CD4-positive, alpha-beta T cell treated with Interleukin-17A for 4 hours (primary cell): ENCODE results near the gene ATP10D.
"Not testable (repeated sequence)": the region's sequence is repeated elsewhere in the genome, so short reads cannot be mapped to it uniquely, and the experiment has no call there.

Experiments used
- DNase-seq: peaks from one replicate; pipeline ENCODE4 v3.0.0-alpha.2; 2020; ENCODE audit warnings: mixed read lengths

ATP10D gene

DNA sequence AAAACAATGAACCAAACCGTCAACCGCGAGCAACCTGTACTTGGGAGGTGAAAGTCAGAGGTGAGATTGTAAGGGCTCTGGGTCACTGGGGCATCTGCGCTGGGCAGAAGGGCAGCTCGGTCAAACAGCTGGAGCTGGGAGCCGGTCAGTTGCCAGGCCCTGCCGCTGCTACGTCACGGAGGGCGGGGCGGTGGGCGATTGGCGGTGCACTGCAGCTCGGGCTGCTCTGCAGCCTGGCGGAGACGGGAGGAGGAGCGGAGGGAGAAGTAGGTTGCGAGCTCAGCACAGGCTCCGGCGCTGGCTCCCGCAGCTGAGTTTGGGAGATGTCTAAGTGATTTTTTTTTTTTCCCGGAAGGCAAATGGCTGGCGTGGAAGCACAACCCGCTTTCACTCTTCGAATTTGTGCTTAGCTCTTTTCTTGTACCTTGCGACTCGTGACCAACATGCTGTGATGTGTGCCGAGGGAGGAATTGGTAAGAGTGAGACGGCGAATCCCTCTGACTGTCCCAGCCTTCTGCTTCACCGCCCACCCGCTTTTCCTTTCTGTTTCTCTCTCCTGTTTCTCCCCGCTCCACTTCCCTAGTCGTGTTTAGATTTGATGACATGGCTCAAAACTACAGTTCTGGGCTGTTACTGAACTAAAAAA is at the start of gene ATP10D:
Gene ATP10D, plus strand, starts transcription at position 229 of the 646 bp plus-strand sequence. CDS start 27,266 bp downstream, outside the sequence.
- DNase-seq, result peak; percentile 82

DNA sequence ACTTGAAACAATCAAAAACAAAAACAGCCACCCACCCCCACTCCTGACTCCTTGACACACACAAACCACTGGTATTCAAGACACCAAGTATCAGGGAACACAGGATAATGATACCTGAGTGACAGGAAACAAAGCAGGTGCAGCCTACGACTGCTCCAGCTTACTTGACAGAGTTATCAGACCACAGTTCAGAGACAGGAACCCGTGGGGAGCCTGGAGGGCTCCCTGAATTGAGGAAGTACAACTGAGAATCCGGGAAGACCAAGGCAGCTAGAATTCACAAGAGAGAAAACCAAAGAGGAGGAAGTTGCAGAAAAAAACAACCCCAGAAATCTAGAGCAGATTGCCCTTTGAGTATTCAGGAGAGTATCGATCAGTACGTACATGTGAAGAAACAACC is 42.1 kb upstream of the ATP10D start:
- no peak for DNase-seq

DNA sequence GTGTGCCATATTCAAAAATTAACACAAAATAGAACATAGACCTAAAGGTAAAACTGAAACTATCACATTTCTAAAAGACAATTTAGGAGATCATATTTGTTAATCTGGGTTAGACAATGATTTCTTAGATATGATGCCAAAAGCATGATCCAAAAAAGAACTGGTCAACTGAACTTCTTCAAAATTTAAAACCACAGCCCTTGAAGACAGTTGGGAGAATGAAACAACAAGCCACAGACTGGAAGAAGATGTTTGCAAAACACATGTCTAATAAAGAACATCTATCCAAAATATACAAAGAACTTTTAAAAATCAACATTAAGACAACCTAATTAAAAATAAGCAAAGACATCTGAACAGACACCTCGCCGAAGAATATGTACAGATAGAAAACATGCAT is 41.0 kb upstream of the ATP10D start:
- no peak for DNase-seq

DNA sequence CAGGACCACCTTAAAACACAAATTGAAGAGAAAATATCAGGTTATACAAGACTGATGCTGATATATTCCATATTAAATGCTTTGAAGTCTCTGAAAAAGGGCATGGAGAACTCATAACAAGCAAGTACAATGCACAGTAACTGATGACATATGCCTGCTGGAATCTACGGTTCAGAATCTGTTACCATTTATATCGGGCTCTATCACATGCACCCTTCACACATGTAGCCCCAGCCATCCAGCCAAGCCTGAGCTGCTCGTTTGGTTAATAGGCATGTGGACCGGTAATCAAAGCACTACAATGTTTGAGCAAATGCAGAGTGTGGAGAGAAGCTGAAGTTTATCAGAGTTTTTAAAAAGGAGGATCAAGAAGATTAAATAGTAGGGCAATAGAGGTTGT is 33.4 kb upstream of the ATP10D start:
- no peak for DNase-seq

DNA sequence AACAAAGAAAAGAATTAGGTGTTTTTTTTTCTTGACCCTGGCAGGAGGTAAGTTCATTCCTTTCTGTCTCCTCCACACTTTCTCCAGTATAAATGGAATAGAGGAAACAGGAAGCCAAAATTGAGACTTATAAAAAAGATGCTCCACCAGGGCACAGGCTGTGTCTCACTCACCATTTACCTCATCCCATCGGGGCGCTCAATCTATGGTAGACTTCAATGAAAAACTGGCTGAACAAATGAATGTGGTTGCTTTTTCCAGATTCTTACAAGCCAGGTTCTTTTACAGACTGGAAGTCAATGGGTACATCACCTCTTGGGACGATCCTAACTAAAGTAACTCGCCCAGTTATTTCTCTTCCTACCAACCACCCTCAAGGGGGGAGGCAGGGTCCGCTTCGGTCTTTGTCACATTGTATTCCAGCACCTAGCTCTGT is 22.3 kb upstream of the ATP10D start:
- DNase-seq, result no peak

DNA sequence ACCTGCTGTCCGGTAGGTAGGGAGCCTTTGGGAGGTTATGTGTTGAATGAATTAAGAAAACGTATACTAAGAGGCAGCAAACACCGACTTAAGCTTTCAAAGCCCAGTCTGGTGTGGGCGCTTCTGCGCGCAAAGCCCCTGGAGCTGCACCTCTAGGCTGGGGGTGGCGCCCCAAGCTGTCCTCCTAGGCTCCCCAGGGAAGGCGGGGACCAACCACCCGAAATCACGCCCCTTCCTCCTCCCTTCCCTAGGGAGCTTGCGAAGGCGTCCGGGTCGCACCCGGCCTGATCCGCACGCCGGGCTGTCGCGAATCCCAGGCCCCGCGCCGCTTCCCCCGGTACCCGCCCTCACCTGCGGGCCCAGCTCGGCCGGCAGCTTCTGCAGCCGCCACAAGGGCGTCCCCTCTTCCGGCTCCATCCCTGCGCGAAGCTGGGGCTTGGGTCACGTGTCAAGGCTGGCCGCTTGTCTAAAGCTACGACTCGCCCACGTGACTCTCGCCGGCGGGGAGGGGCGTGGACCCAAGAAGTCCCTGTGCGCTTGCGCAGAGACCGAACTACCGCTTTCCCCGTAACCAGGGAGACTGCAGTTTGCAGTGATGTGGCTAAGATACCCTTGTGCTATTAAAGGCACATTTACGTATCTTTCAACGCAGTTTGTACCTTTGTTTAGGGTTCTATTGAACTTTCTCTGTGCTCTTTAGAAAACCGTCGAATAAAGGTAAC is 21.7 kb upstream of the ATP10D start, which contains the start of gene COMMD8:
Gene COMMD8, minus strand, starts transcription at position 468 of the 722 bp plus-strand sequence. Its CDS starts 51 bp downstream, at position 417.
- peak; percentile 97 for DNase-seq

DNA sequence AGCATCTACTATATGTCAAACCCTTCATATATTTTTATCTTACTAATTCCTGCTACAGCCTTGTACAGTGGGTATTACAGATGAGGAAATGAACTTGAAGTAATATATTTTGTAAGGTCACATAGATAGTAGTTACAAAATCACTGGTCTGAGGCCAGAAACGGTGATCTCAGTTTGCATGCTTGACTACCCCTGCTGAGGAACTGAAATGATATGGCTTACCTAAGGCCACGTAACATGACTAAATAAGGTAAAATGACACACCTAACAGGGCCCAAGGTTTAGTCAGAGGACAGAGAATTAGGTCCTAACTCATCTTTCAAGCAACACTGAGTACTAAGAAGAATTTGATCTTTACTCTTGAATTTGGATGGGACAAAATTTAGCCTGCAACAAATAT is 20.1 kb upstream of the ATP10D start:
- DNase-seq, result no peak

DNA sequence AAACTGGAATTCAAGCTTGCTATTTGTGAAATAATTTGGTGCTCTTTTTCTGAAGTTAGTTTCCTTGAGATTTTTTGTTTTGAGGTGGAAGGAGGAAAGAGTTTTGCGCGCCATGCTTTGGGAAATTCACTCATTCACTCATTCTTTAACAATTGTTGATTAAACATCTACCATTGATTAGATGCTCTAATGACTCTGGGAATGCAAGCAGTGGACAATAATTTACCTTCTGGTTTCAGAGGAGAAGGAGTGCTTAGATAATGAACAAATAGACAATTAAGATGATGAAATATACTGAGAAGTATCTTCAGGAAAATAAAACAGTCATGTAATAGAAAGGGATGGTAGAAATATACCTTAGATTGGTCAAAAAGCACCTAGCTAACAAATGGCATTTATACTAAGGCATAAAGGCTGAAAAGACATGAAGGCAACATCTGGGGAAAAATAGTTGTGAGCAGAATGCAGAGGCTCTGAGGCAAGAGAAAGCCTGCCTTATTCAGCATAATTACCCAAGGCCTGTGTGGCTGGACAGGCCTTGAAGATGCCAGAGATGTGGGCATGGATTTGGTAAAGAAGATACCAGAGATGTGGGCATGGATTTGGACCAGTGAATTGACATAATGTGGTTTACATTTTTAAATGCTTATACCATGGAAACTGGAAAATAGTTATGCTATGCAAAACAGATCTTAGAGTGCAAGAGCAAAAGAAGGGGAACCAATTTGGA is 18.9 kb upstream of the ATP10D start:
- DNase-seq, result no peak

DNA sequence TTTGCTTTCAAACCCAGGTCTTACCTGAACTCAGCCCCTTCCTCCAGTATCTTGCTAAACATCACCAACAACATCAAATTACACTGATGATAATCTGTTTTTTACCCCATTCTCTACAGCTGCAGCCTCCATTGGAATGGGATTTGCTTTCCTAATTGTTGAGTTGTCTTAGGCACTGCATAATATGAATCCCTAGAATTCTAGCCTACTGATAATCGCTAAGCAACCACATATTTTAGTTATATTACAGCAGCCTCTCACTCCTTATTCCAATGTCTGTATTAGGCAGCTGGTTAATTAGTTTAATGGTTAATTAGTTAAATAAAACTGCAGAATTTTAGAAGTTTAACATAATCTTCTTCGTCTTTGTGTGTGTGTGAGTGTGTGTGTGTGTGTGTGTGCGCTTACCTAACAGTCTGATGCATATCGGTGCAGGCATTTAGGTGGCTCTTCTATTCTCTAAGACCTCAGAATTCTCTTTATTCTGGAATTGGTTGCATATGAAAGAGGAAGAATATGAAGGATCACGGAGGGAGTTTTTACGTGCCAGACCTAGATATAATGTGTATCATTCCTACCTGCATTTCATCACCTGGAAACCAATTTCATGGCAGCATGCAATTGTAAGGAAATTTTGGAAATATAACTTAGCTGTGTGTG is 16.2 kb upstream of the ATP10D start:
- no peak for DNase-seq

DNA sequence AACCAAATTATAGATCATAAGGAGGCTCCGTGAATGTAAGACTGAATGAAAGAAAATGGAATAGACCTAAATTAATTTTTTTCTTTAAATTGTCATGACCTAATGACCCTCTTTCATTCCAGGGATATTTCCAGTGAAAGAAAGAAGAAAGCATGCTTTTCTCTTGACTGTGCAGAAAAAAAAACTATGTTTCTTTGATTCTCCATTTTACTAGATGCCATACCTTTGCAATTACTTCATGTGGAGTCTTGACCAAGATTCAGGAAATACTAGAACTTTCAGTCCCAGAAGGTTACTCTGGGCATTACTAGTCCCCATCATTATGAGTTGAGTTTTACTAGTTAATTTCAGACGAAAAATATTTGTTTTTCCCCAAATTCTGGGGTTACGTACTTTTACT is 15.1 kb upstream of the ATP10D start:
- no peak for DNase-seq

DNA sequence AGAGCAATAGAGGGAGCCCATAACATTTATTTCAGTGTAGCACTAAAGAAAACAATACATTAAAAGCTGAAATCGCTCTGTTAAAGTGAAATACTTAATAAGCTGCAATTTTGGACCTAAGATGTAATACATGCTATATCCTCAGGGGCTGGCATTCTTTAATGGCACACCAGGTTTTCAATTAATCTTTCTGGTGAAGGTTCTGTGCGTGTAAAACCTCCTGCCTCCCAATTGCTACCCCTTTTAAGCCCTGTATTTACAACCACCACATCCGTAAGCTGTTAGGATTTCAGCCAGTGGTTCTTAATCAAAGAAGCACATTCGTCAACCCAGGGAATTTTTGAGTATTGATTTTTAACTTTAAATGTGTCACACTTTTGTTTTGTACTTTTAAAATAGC is 14.0 kb upstream of the ATP10D start:
- no peak for DNase-seq

DNA sequence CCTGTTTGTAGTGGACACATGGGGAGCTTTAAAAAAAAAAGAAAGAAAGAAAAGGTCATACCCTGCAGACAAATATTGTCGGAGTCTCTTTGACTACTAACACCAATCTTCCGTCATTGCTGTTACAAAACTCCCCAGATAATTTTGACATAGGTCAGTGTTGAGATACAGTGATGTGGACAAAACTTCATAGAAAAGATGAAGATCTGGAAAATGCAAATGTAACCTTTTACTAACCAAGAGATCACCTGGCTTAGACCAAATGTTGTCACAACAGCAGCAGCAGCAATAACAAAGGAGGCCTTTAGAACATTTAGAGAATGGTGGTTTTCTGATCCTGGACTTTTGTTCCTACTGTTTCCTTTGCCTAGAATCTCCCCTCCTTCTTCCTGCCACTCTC is 13.5 kb upstream of the ATP10D start:
- DNase-seq, result no peak

DNA sequence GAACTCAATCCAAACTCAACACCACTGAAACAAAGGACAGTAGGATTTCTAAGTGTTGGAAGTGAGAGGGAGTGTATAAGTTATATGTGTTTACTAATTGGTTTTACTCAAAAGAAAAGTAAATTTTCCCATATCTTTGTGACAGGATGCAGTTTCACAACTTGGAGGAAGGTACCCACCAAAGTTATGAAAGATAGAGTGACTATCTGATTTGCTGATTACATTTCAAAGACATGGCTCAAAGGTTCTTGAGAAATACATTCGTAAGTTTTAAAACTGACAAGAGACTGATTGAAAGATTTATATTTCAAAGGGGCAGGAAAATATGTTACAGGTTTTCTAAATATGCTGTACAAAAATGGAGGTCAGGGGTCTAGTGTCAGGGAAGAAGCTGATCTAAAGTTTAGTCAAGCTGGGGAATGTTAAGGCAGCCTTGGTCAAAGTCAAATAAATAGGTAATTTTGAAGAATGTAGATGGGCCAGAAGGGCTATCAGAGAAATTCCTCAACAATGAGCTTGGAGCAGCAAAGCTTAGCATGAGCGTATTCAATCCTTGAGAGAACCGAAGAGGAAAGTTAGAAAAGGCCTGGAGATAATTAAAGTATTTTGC is 11.8 kb upstream of the ATP10D start:
- no peak for DNase-seq

DNA sequence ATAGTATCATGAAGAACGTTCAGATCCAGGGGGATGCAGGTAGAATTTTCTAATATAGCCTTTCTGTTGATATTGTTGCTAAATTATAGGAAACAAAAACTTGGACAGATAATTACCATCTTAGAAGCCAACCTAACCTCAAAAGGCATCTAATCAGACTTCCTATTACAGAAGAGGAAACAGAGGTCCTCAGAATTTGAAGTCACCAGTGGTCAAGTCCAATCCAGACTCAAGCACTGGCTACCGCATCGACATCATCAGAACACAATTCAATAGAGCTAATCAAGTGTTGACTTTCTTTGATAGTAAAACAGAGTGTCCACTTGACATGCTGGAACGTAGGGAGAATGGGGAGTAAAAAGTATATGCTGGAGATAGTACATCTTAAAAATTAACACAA is 10.3 kb upstream of the ATP10D start:
- no peak for DNase-seq

DNA sequence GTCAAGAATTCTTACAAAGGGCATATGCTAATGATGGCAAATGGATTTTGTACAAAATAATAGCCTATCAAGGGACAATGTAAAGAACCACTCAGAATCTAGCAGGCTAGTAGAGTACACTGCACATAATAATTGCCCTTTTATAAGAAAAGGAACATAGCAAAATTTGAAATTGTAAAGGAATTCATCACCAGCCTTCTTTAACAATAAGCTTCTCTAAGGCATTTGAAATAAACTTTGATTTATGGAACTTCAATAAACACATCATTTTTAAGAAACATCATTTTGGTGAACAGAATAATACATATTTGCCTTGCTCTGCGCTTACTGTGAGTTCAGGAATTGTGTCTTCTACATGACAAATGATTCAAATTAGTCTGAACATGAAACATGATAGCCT is 9.7 kb upstream of the ATP10D start:
- DNase-seq, result no peak

DNA sequence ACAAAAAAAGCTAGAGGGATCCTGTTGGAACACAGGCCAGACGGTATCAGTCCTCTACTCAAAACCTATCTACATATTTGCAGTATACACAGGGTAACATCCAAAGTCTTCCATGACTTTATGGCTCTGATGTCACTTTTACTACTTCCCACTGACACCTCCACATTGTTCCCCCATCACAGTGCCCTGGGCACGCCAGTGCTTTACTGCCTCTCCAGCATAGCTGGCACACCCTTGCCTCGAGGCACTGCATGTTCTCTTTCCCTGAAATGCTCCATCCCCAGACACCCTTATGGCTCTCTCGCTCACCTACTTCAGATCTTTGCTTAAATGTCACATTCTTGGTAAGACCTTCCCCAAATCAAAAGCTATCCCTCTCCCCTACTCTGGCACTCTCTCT is 6.3 kb upstream of the ATP10D start:
- no peak for DNase-seq

DNA sequence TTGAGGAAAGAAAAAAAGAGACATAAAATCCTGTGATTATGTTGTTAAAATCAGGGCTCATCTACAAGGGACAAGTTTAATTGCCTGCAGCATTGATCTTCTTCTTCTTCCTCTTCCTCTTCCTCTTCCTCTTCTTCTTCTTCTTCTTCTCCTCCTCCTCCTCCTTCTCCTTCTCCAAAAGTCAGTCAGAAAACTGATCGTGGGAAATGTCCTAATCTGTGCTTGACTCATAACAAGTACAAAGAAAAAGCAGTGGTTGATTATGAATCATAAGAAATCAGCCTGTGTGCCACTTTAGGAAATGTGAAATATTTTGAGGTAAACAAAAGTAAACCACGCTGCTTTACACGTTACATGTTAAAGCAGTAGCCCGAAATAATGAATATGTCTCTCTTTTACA is 2.7 kb upstream of the ATP10D start:
- no peak for DNase-seq

DNA sequence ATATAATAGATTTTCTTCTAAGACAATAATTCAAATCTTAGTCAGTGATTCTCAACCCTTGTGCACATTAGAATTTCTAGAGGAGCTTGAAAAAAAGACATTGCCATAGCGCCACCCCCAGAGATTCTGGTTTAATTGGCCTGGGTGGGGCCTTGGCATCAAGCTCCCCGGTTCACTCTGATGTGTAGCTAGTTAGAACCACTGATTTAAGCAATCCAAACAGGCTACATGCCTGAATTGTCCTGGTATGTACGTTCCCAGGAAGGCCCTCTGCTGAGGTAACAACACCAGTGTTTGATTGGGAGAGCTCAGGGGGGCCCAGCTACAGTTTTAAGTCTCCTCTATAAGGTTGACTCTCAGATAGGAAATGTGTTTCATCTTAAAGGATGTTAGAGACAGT is 1.3 kb upstream of the ATP10D start:
- DNase-seq, result no peak

DNA sequence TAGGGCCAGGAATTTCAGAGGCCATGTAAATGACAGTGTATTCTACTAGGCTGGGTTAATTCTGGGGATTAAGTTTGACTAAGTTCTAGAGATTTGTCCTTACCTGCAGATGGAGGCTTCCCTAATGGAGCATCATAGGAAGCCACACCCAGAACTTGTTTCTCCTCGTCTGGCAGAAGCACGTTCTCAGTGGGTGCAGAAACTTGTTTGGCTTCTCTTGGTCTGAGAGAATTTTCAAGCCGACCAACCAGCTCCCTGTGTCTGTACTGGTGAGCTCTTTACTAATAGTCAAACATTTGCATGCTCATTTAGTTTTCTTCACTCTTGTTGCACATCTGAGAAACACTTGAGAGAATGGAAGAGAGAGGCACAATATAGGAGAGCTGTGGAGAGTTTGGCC is 907 bp upstream of the ATP10D start:
- DNase-seq, result no peak

DNA sequence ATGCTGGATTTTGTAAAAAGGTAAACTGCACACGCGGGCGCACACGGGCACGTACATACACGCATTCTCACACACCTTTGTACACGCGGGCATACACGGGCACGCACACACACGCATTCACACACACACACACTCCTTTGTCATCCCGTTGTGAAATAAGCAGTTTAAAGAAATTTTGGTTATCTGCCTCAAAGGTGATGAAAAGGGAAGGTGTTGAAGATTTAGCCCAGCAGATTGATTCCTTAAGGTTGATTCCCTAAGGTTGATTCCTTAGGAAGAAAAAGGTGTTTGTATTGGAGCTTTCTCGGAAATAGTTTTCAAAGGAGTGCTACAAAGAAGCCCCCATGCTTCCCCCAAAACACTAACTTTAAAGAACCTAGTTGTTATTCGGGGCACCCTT is 693 bp downstream of the ATP10D start:
- peak; percentile 17 for DNase-seq

DNA sequence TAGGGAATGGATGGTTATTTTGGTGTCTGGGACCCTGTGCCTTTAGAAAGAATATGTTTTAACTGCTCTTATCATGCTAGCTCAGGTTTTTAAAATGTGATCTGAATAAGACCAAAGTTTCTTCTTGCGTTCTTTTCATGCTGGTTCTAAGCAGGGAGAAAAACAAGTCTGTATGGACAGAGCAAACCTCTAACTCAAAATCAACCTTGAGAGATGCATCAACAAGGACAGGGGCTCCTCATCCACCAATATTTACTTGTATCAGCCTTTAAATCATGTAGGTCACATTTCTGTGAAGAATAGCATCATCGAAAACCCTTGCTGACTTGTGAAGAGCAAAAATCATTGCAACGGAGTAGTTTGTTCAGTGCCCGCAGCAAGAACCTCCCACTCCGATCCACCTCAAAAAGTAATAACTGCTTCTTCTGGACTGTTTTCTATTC is 1.2 kb downstream of the ATP10D start:
- no peak for DNase-seq

DNA sequence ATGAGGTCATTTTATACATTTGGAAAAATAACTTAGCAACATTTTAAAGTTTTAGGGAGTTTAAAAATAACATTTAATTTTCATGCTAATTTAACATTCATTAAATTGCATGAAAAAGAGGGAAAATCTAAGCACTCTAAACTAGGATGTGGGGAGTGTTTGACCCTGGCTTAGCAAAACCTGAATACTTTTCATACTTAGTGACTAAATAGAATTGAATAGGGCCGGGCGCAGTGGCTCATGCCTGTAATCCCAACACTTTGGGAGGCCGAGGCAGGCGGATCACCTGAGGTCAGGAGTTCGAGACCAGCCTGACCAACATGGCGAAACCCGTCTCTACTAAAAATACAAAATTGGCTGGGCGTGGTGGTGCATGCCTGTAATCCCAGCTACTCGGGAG is 1.7 kb downstream of the ATP10D start:
- not testable (repeated sequence) for DNase-seq

DNA sequence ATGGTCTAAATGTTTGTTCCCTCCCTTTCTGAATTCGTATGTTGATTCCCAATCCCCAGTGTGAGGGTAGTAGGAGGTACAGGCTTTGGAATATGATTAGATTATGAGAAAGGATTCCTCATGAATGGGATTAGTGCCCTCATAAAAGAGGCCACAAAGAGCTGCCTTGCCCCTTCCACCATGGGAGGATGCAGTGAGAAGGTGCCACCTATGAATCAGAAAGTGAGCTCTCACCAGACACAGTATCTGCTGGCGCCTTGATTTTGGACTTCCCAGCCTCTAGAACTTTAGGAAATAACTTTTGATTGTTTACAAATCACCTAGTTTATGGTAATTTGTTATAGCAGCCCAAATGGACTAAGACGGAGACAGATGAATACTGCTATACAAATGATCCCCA is 3.6 kb downstream of the ATP10D start:
- no peak for DNase-seq
